Gastroesophageal sphincter (tissue), 3 donors: Measurements from ENCODE around the gene C5AR1.

ENCODE experiments used
- EP300 ChIP-seq: sonication (generic); formaldehyde crosslinking; IDR thresholded peaks from one replicate; pipeline ENCODE4 v1.6.1; 2017; ENCODE audit warnings: antibody characterized with exemption, mild to moderate bottlenecking
- POLR2A ChIP-seq, 2 donors: fragments of 450-650 bp; IDR thresholded peaks; one replicate each; pipeline ENCODE4 v1.6.1; 2017; ENCODE audit warnings: antibody characterized with exemption in 2 of 2, mild to moderate bottlenecking in 2 of 2, moderate library complexity in 1 of 2
- TF ChIP-seq, protein P1 (sequence below), 4 experiments: fragments of 200-600 bp in 2 of 4; fragments of 450-650 bp in 2 of 4; sonication (generic) in 1 of 4; IDR thresholded peaks; one replicate each; pipeline ENCODE4 v1.5.1; 2017 to 2019; ENCODE audit warnings: antibody characterized with exemption in 4 of 4, mild to moderate bottlenecking in 2 of 4, moderate library complexity in 2 of 4

DNA sequence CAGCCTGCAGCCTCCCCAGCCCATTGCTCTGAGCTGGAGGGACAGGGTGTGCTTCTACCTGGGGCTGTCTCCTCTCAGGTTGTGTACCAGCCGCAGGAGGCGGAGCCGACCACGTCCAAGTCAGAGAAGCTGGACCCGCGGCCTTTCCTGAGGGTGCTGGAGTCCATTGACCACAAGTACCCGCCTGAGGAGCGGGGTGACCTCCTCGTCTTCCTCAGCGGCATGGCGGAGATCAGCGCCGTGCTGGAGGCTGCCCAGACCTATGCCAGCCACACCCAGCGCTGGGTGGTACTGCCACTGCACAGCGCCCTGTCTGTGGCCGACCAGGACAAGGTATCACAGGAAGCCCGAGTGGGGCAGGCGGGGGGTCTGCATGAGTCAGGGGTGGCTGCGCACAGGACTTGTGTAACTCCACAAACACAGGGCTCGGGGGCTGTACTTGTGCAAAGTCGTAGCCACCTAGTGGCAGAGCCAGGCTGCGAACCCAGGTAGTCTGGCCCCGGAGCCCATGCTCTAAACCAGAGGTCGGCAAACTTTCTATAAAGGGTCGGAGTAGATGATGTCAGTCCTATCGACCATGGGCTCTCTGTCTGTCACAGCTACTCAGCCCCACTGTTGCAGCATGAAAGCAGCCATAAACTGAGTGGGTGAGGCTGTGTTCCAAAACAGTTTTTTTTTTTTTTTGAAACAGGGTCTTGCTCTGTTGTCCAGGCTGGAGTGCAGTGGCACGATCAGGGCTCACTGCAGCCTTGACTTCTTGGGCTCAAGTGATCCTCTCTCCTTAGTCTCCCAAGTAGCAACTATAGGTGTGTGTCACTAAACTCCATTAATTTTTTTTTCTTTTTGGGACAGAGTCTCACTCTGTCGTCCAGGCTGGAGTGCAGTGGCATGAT is 48.4 kb downstream of the C5AR1 start:
- TF ChIP-seq, protein P1, sequence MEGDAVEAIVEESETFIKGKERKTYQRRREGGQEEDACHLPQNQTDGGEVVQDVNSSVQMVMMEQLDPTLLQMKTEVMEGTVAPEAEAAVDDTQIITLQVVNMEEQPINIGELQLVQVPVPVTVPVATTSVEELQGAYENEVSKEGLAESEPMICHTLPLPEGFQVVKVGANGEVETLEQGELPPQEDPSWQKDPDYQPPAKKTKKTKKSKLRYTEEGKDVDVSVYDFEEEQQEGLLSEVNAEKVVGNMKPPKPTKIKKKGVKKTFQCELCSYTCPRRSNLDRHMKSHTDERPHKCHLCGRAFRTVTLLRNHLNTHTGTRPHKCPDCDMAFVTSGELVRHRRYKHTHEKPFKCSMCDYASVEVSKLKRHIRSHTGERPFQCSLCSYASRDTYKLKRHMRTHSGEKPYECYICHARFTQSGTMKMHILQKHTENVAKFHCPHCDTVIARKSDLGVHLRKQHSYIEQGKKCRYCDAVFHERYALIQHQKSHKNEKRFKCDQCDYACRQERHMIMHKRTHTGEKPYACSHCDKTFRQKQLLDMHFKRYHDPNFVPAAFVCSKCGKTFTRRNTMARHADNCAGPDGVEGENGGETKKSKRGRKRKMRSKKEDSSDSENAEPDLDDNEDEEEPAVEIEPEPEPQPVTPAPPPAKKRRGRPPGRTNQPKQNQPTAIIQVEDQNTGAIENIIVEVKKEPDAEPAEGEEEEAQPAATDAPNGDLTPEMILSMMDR (IDR thresholded peaks at IDR 0.05): no peak
- no peak for TF ChIP-seq EP300
- TF ChIP-seq POLR2A (IDR thresholded peaks at IDR 0.05): no peak
